Activated T-cell treated with anti-CD3 and anti-CD28 coated beads, Interleukin-2, amount 50 U/mL, for 4 hours (primary cell): ENCODE results near the gene CLDN5. TPM values are rescaled to one million over a fixed set of nuclear protein-coding genes. Genes with fewer than 3 reads are reported as not detected.
A peak's percentile ranks its signal among the peaks of the same experiment; 100 is the strongest.
"Not testable (repeated sequence)": the region's sequence is repeated elsewhere in the genome, so short reads cannot be mapped to it uniquely, and the experiment has no call there.

Experiments
- ATAC-seq, 2 donors: fragments of 200-7000 bp; cut with Tn5 transposase; one replicate each; pipeline ENCODE4 v1.10.0; 2021
- DNase-seq: peaks from one replicate; pipeline ENCODE4 v3.0.0-alpha.2; 2020
- H3K27me3 Mint-ChIP-seq: one replicate; pipeline ENCODE4 v1.8.0; 2021; ENCODE audit warnings: low read depth, mixed read lengths
- H3K36me3 Mint-ChIP-seq: one replicate; pipeline ENCODE4 v1.8.0; 2022; ENCODE audit warnings: mixed read lengths; ENCODE audit not compliant: insufficient read depth
- H3K4me1 Mint-ChIP-seq: one replicate; pipeline ENCODE4 v1.8.0; 2021; ENCODE audit warnings: low read depth, mixed read lengths
- H3K4me3 Mint-ChIP-seq: one replicate; pipeline ENCODE4 v1.8.0; 2021; ENCODE audit warnings: mild to moderate bottlenecking, moderate library complexity, mixed read lengths
- H3K9me3 Mint-ChIP-seq: one replicate; pipeline ENCODE4 v1.8.0; 2021; ENCODE audit warnings: mixed read lengths
- total RNA-seq, 3 donors: library from RNA; stranded (reverse); gene quantifications; one replicate each; pipeline ENCODE4 v1.2.1, GENCODE V29; 2021

Gene CLDN5
- total RNA-seq, 3 donors from 2014 or later, result 0.24 to 0.38 (median 0.28) TPM

DNA sequence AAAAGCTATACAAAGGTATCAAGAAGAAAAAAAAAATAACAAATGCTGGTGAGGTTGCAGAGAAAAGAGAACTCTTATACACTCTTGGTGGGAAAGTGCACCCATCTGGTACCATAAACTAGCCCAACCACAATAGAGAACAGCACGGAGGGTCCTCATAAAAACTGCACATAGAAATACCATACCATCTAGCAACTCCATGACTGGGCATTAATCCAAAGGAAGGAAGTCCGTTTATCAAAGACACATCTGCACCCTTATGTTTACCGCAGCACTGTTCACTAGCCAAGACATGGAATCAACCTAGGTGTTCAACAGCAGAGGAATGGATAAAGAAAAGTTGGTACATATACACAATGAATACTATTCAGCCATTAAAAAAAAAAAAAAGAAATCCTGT lies 10.8 kb upstream of the CLDN5 start:
- ATAC-seq (no peak), DNase-seq (no peak)
- Mint-ChIP-seq H3K36me3 (no peaks in the 10 kb centered on the region), H3K9me3 (no peaks in the 10 kb centered on the region), H3K4me3 (no peak overlapping the region), H3K4me1 (no peaks in the 10 kb centered on the region), H3K27me3 (no peaks in the 10 kb centered on the region)

DNA sequence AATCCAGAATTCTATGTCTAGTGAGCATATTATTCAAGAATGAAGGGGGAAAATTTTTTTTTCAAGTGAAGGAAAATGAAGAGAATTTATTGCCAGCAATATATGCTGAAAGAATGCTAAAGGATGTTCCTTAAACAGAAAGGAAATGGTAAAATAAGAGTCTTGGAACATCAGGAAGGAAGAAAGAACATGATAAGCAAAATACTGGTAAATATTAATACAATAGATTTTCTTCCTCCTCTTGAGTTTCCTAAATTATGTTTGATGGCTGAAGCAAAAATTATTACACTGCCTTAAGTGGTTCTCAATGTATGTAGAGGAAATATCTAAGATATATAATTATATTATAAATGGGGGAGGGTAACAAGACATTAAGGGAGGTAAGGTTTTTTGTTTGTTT lies 9.6 kb upstream of the CLDN5 start:
- Mint-ChIP-seq H3K4me1 (no peaks in the 10 kb centered on the region), H3K9me3 (no peaks in the 10 kb centered on the region)
- ATAC-seq, result no peak

DNA sequence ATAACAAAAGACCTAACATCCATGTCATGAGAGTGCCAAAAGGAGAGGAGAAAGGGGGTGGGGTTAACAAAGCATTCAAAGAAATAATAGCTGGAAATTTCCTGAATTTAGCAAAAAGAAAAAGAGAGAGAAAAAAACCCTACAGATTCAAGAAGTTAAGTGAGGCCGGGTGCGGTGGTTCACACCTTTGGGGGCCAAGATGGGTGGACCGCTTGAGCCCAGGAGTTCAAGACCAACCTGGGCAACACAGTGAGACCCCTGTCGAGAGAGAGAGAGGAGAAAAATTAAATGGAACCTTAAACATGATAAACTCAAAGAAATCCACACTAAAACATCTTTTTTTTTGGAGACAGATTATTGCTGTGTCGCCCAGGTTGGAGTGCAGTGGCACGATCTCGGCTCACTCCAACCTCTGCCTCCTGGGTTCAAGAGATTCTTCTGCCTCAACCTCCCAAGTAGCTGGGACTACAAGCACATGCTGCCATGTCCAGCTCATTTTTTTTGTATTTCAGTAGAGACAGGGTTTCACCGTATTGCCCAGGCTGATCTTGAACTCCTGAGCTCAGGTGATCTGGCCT lies 8.9 kb upstream of the CLDN5 start:
- DNase-seq (no peak), ATAC-seq (no peak)
- Mint-ChIP-seq H3K36me3 (no peaks in the 10 kb centered on the region), H3K4me1 (no peaks in the 10 kb centered on the region), H3K9me3 (no peaks in the 10 kb centered on the region), H3K4me3 (no peak overlapping the region), H3K27me3 (no peaks in the 10 kb centered on the region)

More for the DNA sequence above, 9.6 kb upstream of the CLDN5 start:
- no peak overlapping the region for H3K4me3 Mint-ChIP-seq
- no peak for DNase-seq
- H3K27me3 Mint-ChIP-seq, result no peaks in the 10 kb centered on the region
- no peaks in the 10 kb centered on the region for H3K36me3 Mint-ChIP-seq

DNA sequence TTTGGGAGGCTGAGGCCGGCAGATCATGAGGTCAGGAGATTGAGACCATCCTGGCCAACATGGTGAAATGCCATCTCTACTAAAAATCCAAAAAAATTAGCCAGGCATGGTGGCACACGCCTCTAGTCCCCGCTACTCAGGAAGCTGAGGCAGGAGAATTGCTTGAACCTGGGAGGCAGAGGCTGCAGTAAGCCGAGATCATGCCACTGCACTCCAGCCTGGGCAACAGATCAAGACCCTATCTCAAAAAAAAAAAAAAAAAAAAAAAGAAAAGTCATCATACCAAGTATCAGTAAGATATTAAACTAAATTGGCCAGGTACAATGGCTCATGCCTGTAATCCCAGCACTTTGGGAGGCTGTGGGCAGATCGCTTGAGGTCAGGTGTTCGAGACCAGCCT lies 7.1 kb upstream of the CLDN5 start:
- H3K9me3 Mint-ChIP-seq, ATAC-seq, H3K4me1 Mint-ChIP-seq, H3K4me3 Mint-ChIP-seq, DNase-seq, H3K36me3 Mint-ChIP-seq, H3K27me3 Mint-ChIP-seq: not testable (repeated sequence)

- ATAC-seq (no peak), DNase-seq (no peak)
- Mint-ChIP-seq H3K4me3 (no peak overlapping the region), H3K27me3 (peaks cover 12% of the 10 kb centered on the region), H3K4me1 (peaks cover 2% of the 10 kb centered on the region), H3K9me3 (no peaks in the 10 kb centered on the region), H3K36me3 (no peaks in the 10 kb centered on the region)
Measured at GRCh38 chr22:19530751-19531150, 6.5 kb upstream of the CLDN5 start.

DNA sequence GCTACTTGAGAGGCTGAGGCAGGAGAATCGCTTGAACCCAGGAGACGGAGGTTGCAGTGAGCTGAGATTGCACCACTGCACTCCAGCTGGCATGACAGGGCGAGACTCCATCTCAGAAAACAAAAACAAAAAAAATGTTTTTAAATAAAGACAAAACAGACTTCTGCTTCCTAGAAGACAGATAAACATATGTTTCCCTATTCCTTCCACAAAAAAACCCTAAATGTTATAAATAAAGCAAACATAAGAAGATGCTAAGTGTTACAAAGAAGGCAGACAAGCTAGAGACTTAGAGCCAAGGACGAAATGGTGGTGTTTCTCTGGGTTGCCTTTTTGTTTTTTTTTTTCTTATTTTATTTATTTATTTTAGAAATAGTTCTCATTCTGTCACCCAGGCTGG lies 5.6 kb upstream of the CLDN5 start:
- H3K4me1 Mint-ChIP-seq, result peaks cover 3% of the 10 kb centered on the region
- peaks cover 21% of the 10 kb centered on the region for H3K27me3 Mint-ChIP-seq
- H3K9me3 Mint-ChIP-seq, result no peaks in the 10 kb centered on the region
- no peaks in the 10 kb centered on the region for H3K36me3 Mint-ChIP-seq
- H3K4me3 Mint-ChIP-seq, result no peak overlapping the region
- DNase-seq (no peak), ATAC-seq (no peak)

- no peak for DNase-seq
- no peaks in the 10 kb centered on the region for H3K9me3 Mint-ChIP-seq
- H3K36me3 Mint-ChIP-seq, result no peaks in the 10 kb centered on the region
- no peak for ATAC-seq
- peaks cover 7% of the 10 kb centered on the region for H3K4me1 Mint-ChIP-seq
- peaks cover 30% of the 10 kb centered on the region for H3K27me3 Mint-ChIP-seq
- no peak overlapping the region for H3K4me3 Mint-ChIP-seq
Measured at GRCh38 chr22:19527861-19528417, 3.7 kb upstream of the CLDN5 start.

DNA sequence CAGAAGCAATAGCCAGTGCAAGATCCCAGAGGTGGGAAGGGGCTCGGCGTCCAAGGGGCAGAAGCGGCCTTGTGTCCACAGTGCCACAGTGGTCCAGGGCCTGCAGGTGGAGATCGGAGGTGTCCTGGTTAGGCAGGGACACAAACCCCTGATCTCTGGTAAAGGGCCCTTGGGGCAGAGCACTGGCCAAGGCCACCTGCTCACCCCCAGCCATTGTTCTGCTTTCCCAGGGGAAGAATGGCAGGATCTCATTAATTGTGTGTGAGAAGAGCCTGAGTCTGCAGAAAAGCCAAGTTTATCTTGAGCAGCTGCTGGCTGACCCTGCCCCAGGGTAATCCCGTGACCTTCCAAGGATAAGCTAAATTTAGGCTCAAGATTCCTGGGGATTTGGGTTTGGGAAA lies 3.1 kb upstream of the CLDN5 start:
- no peak for ATAC-seq
- Mint-ChIP-seq H3K4me1 (peaks cover 10% of the 10 kb centered on the region), H3K27me3 (peaks cover 34% of the 10 kb centered on the region), H3K9me3 (no peaks in the 10 kb centered on the region), H3K36me3 (no peaks in the 10 kb centered on the region), H3K4me3 (no peak overlapping the region)
- no peak for DNase-seq

DNA sequence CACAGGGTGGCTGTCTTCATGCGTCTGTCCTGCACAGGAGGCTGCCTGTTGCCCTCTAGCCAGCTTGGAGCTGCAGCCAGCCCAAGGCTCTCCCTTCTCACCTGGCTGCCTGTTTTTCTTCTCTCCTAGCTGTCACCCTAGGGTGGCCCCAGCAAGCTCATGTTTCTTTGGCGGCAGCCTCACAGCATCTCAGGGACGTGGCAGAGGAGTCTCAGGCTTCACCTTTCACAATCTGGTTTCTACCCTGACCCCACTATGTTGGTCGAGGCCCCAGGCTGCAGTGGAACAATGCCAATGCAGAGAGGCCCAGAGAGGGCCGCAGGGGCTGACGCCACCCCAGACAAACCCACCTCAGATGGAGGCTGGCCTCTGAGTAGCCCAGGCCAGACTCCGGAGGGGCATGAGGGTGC lies 2.5 kb upstream of the CLDN5 start:
- ATAC-seq (no peak), DNase-seq (no peak)
- no peaks in the 10 kb centered on the region for H3K9me3 Mint-ChIP-seq
- peaks cover 10% of the 10 kb centered on the region for H3K4me1 Mint-ChIP-seq
- no peak overlapping the region for H3K4me3 Mint-ChIP-seq
- peaks cover 2% of the 10 kb centered on the region for H3K36me3 Mint-ChIP-seq
- H3K27me3 Mint-ChIP-seq, result peaks cover 34% of the 10 kb centered on the region

DNA sequence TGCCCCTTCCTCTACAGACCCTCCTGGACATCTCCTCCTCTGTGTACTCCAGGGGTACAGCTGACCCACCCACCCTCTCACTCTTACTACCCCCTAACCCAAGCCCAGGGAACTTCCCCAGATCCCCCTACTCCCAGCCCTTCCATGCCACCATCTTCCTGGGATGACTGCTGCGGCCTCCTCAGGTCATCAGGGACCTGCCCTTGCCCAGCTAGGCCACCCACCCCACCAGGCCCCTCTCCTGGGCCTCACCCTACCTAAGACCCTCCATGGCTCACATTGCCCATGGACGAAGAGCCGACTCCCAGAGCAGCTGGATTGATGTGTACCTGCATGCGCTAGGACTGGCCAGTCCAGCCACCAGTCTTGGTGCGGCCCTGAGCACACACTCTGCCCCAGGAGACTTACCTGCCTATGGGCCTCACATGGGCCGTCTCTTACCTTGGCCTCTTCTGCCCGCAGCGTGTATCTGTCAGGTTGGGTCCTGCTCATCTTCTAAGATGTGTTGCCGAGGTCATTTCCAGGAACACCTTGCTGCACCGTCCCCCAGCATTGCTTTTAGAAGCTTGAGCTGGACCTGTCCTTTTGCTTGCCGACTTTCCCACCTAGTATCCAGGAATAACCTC lies 2.0 kb upstream of the CLDN5 start:
- Mint-ChIP-seq H3K4me3 (no peak overlapping the region), H3K36me3 (peaks cover 2% of the 10 kb centered on the region), H3K9me3 (no peaks in the 10 kb centered on the region), H3K4me1 (peaks cover 10% of the 10 kb centered on the region), H3K27me3 (peaks cover 34% of the 10 kb centered on the region)
- ATAC-seq (no peak), DNase-seq (no peak)

DNA sequence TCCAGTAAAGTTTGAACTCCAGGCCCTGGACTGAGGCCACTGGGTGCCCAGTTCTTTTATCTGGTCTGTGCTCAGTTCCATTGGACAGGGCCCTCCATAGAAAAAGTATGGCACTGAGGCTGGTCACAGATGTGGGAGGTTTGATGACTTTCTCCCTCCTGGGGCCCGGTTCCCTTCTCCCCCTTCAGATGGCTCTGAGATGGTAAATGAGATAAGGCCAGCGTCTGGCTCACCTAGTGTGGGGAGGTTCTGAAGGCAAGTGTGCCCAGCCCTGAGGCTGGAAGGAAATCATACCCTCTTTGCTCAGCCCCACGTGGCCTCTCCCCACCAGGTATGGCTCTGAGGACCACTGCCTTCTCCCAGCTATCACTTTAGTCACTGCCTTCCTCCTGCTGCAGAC lies 1.5 kb upstream of the CLDN5 start:
- H3K36me3 Mint-ChIP-seq, result peaks cover 2% of the 10 kb centered on the region
- peaks cover 10% of the 10 kb centered on the region for H3K4me1 Mint-ChIP-seq
- H3K9me3 Mint-ChIP-seq, result no peaks in the 10 kb centered on the region
- H3K27me3 Mint-ChIP-seq, result peaks cover 34% of the 10 kb centered on the region
- DNase-seq (no peak), ATAC-seq (no peak)
- no peak overlapping the region for H3K4me3 Mint-ChIP-seq

GRCh38 chr22:19525116-19525660 lies 978 bp upstream of the CLDN5 start:
- peak overlapping the region; percentile 59 for H3K4me3 Mint-ChIP-seq
- H3K36me3 Mint-ChIP-seq, result peaks cover 2% of the 10 kb centered on the region
- peaks cover 34% of the 10 kb centered on the region for H3K27me3 Mint-ChIP-seq
- no peaks in the 10 kb centered on the region for H3K9me3 Mint-ChIP-seq
- DNase-seq (no peak), ATAC-seq (no peak)
- H3K4me1 Mint-ChIP-seq, result peaks cover 10% of the 10 kb centered on the region

DNA sequence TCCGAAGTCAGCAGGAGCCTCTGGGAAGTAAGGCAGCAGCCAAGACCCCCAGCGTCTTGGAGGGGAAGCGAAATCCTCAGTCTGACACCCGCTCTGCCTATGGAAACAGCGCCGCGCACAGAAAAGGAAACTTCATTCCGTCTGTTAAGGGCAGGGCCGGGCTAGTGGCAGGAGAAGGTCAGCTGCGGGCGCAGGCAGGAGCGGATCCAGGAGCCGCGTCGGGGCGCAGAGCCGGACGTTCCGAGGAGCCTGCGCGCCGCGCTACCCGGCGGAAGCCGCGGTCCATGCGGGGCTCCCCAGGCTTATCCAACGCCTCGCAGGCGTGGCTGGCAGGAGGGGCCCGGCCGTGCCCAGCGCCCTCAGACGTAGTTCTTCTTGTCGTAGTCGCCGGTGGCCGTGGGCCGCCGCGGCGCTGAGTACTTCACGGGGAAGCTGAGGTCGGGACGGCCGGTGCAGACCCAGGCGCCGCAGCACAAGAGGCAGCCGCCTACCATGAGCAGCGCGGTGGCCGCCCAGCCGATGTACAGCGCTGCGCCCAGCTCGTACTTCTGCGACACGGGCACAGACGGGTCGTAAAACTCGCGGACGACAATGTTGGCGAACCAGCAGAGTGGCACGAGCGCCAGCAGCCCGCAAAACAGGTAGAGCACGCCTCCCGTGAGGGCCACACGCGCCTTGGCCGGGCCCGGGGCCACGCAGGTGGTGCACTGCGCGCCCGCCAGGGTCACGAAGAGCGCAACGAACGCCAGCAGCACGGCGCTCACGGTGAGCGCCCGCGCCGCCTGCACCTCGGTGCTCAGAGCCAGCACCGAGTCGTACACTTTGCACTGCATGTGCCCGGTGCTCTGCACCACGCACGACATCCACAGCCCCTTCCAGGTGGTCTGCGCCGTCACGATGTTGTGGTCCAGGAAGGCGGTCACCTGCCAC lies 705 bp downstream of the CLDN5 start:
- H3K4me3 Mint-ChIP-seq, result peak overlapping the region; percentile 58
- no peaks in the 10 kb centered on the region for H3K9me3 Mint-ChIP-seq
- H3K4me1 Mint-ChIP-seq, result peaks cover 10% of the 10 kb centered on the region
- DNase-seq, result no peak
- H3K36me3 Mint-ChIP-seq, result peaks cover 2% of the 10 kb centered on the region
- peaks cover 34% of the 10 kb centered on the region for H3K27me3 Mint-ChIP-seq
- ATAC-seq, result peak; percentile 65 to 74

- no peak for DNase-seq
- Mint-ChIP-seq H3K27me3 (peaks cover 34% of the 10 kb centered on the region), H3K4me1 (peaks cover 10% of the 10 kb centered on the region), H3K4me3 (peak overlapping the region; percentile 54), H3K36me3 (peaks cover 2% of the 10 kb centered on the region), H3K9me3 (no peaks in the 10 kb centered on the region)
- no peak for ATAC-seq
Measured at GRCh38 chr22:19522881-19523239, 1.4 kb downstream of the CLDN5 start.
